NCI-H2081 (cell line): ENCODE measurements around the gene CDYL.

Experiments
- DNase-seq, 2 experiments: peaks; one replicate each; lab custom pipeline; 2025; lab: John Stamatoyannopoulos, UW

Gene CDYL

DNA sequence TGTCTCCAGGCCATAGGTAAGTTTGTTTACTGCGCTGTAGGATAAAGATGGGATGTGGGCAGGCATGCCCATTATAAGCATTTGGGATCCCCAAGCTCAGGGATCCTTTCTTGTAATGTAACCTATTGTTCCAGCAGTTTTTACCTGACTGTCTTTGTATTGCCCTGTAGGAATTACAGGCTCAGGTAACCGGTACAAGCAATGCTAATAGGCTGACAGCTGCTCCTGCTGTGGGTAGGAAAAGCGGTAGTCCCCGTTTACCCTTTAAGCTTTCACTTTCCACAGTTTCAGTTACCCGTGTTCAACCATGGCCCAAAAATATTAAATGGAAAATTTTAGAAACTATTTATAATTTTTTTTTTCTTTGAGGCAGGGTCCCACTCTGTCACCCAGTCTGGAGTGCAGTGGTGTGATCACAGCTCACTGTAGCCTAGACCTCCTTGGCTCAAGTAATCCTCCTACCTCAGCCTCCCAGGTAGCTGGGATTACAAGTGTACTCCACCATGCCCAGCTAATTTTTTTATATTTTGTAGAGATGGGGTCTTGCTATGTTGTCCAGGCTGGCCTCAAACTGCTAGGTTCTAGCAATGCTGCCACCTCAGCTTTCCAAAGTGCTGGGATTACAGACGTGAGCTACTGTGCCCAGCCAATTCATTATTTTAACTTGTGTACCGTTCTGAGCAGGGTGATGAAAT, 108.6 kb downstream of the CDYL start:
- DNase-seq, result peak in 1 of 2 experiments; percentile 15

DNA sequence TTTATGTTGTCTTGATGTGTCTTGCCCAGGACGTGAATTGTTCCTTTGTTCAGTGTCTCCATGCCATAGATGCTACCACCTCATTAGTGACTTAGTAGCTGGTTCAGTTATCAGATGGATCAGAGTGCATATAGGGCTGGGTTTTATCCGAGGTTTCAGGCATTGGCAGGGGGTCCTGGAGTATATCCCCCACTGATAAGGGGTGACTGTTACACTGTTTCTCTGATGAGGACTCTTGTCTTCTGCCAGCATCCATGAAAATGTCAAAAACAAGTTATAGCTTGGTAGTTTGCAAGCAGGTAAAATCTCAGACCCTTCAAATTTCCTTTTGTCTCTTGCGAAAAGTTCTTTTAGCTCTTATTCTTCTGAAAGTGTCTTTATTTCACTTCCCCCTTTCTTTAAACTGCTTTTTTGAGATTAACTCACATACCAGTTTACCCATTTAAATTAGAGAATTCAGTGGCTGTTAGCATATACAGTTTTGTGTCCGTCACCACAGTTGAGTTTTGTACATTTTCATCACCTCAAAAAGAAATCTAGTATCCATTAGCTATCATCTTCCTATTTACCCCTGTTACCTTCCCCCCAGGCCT, 109.2 kb downstream of the CDYL start:
- no peak for DNase-seq

DNA sequence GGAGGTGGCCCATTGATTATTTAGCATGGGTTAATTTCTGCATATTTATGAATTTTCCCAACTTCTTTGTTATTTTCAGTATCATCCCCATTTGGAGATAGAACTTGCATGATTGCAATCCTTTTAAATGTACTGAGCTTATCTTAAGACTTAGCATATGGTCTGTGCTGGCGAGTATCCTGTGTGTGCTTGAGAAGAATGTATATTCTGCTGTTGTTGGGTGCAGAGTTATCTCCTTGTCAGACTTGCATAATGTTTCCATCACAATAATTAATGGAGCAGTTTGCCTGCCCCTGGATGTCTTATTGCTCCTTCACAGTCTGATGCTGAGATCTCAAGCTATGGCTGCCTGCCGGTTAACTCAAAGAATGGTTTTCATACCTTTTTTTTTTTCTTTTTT, 112.6 kb downstream of the CDYL start:
- no peak for DNase-seq

DNA sequence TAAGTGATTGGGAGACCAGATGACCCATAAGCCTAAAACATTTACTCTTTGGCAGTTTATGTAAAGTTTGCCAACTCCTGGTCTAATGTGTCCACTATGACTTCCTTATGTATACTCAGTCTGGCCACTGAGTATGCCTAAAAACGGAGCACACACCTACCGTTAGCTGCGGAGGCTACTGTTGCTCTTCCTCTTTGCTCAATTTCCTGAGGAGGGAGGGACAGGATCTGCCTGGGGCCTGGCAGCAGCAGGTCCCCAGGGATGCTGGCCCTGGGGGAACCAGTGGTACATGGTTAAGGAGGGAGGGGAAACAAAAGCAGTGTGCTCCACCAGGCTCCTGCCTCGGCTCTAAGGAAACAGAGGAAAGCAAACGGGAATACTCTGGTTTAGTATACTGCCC, 113.5 kb downstream of the CDYL start:
- DNase-seq, result no peak

DNA sequence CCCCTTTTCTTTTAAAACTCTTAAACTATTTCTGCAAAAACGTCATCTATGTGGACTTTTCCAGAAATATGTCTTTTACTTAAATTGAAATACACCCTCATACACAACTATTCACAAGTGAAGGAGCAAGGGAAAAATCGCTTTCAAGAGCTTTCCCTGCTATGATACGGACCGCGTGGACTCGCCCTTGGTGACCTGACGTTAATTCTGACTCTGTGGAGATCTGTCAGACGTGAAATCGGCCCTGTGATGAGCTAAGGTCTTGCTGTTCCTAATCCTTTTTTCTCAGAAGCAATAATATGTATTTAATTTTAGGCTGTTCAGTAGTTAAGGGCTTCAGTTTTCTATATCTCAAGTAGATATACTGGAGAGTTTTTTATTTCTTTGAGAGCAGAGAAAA, 114.0 kb downstream of the CDYL start:
- no peak for DNase-seq

DNA sequence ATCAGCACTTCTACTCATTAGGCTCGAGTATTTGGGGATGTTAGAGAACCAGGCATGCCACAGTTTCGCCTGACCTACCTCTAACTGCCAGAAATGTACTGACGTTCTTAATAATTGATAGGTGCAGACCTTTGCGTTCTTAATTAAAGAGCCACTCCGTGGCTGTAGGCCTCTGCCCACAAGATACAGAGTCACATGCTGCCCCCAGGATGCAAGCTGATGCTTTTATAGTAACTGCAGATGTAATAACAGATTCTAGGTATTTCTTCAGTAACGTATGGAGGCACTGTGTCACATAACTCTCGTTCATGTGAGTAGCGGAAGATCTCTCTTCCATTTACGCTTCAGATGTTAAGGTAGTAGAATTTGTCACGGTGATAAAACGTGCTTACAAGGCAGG, 114.4 kb downstream of the CDYL start:
- no peak for DNase-seq

DNA sequence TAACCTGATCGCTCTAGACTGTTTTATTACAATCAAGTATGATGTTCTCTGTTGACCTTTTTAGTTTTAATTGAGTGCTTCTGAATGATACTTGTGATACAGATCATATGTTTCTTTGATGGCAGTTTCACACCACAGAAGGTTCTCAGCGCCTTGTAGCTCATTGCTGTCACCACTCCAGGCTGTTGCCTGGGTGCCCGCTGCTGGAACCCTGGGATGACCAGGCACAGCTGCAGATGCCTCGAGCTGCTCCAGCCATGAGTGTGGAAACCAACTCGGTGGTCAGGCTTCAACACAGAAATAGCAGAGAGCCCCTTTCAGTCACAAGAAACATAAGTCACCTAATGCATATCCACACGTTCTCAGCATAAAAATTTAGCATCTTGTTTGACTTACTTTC, 114.9 kb downstream of the CDYL start:
- no peak for DNase-seq

DNA sequence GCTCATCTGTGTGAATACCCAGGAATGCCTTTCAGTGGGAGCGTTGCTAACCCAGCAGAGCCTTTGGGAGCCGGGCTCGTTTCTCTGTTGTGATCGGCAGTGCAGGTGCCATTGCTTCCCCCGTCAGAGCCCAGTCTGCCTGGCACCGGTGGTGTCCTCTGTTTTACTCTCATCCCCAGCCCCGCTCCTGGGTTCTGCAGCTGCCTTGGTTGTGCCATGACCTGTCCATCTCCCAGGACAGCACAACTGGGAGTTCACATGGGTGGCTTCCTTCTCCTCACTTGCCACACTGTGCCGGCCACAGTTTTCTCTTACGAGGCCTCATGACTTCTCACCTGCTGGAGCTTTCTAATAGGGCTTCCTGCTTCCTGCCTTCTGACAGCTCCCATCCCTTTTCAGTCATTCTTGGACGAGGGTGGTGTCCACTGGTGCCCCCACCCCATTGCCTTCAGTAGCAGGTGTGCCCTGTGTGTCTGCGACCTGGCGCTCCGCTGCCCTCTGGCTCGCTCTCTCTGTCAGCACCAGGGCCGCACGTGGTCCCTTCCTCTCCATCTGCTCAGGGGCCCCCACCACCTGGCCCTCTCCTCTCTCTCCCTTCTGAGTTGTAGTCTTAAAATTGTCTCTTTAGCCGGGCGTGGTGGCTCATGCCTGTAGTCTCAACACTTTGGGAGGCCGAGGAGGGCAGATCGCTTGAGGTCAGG, 116.7 kb downstream of the CDYL start:
- no peak for DNase-seq

DNA sequence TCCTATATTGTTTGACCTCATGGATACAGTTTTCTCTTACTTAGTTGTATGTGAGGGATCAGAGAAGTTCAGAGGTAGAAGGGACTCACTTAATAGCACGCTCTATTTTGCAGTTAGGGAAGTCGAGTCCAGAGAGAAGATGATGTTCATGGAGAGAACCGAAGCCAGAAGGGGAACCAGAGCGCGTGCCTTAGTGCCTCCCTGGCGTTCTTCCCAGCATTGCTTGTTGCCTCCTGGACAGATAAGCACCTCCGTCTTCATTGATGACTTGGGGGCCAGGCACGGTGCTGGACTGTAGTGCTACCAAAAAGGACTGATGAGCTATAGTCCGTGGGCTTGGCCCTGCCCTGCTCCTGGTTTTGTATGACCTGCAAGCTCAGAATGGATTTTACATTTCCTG, 117.8 kb downstream of the CDYL start:
- no peak for DNase-seq

DNA sequence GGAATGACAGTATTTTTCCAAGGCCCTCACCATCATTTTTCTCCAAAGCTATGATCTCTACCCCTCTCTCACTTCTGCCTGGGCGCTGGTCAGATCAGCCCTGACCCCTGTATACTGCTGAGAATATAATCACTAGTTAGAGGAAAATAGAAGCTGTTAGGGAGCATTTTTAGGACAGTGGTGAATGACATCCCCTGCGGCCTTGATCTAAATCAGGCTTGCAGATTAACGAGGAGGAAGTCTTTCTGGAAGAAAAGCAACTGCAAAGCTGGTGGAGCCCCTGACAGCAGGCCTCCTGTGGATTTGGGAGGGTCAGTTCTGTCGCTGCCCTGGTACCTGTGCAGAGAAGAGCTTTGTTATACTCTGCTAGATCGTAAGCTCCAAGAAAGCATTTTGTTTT, 119.8 kb downstream of the CDYL start:
- no peak for DNase-seq

DNA sequence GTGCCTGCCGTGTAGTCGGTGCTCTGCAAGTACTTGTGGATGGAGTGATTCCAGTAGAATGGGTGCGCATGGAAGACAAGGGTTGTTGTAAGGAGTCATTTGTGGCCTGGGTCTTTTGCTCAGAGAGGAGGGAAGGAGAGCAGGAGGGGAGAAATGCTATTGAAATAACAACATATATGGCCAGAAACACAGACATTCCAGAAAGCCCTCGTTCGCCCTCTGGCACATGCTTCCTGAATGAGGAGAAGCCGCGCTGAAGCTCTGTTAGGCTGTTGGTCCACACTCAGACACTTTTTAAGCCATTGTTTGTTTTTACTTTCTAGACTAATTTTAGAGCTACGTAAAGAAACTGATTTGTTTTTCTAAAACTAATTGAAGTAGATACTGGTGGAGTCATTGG, 120.2 kb downstream of the CDYL start:
- DNase-seq, result no peak

DNA sequence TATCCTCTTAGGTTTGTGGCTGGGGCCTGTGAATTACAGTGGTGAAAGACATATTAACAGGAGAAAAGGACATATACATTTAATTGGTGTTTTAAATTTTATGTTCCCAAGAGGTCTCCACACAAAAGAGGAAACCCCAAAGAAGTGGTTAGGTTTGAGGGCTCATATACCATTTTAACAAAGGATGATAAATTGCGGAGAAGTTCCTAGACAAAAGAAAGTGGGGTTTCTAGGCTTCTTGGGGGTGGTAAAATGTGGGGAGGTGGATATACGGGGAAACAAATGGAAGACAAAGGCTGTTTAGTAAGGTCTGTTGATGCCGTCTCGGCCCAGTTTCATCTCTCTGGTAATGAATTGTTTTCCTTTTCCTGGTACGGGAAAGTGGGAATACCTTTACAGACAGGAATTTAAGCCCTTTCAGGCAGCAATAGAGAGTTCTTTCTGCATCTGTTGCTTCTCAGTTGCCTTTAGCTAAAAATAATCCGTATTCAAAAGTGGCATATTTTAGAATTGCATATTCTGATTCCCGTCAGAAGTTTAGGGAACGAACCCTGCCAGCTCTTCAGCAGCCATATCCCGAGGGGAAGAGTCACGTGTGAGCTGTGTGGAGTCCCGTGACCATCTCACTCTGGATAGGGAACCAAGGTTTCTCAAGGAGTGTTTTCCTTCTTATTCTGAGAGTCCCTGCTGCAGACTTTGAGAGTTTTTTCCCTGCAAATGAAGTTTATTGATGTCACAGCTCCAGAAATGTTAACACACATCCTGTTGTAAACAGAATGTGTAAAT, 123.2 kb downstream of the CDYL start:
- no peak for DNase-seq

DNA sequence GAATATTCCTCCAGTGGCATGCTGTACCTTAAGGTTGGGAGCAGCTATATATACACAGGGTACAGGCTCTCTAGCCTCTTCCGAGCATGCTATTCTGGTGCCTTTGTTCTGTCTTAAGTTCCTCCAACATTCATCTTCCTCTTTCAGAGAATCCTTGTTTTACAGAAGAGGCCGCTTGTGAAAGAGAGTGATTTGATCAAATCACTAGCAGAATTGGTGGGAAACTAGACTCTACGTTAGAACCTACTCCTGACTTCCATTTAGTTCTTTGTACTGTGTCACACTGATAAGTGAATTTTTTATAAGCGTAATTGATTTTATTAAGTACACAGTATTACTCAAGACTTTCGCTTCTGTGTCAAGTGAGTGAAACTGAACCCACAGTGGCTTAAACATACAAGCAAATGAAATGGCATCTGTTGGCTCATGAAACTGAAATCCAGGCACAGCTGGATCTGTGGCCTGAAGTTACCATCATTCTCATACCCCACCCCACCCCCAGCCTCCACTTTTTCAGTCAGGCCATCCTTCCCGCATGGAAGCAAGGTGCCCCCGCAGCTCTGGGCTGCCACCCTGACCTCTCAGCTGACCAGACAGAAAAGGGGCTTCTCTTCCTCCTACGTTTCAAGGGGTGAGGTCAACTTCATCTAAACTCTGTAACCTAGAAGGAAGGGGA, 125.3 kb downstream of the CDYL start:
- DNase-seq, result no peak

DNA sequence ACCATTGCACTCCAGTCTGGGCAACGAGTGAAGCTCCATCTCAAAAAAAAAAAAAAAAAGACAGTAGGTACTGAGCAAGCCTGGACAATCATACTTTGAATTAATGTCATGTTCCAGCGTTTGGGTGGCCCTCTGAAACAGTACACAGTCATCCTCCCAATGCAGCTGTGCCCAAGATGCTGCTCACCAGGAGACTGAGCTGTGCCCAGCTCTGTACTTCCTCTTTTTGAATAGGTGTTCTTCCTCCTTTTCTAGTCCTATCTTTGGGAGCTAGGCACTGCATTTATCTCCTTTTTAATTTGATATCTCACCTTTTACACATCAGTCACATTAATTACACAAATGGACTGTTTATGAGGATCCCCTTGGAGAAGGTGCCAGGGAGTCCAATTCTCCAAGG, 126.2 kb downstream of the CDYL start:
- DNase-seq, result no peak

DNA sequence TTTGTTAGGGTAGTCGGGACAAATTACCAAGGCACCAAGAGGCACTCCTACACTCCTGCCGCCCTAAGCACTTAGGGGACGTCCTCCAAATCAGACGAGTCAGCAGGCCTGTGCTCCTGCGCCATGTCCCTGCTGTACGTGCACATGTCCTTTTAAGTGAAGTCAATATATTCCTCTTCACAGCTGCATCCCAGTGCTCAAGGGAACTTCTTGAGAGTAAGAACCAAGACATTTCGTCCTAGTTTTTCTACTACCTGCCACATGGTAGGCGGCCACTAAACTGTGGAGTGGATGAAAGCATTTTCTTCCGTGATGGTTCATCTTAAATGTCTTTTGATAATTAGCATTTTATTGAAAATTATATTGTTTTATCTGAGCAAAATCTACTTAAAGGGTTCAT, 126.9 kb downstream of the CDYL start:
- DNase-seq, result no peak

DNA sequence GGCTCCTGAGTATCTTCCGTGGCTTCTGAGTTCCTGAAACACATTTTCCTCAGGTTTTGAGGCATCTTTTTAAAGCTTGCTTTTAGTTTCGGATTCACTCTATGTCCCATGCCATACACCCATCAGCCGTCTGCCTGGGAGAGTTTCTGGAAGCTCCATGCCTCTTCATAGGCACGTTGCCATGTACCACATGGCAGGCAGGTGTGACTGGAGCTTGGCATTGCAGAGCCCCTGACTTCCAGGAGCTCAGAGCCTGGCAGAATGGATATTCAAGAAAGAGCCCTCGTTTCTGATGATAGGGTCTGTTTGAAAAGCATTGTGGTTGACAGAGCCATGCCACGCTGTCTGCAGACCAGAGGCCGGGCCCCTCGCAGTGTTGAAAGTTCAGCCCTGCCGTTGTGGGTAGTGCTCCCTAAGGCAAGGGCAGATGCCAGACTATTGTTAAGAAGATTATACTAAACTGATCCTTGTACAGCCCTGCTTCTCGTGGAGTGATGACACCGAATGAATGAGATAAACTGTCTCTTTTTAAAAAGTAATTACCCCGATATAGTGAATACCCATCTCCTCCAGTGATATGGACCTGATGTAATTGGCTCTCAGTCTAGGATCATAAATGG, 127.7 kb downstream of the CDYL start:
- no peak for DNase-seq

DNA sequence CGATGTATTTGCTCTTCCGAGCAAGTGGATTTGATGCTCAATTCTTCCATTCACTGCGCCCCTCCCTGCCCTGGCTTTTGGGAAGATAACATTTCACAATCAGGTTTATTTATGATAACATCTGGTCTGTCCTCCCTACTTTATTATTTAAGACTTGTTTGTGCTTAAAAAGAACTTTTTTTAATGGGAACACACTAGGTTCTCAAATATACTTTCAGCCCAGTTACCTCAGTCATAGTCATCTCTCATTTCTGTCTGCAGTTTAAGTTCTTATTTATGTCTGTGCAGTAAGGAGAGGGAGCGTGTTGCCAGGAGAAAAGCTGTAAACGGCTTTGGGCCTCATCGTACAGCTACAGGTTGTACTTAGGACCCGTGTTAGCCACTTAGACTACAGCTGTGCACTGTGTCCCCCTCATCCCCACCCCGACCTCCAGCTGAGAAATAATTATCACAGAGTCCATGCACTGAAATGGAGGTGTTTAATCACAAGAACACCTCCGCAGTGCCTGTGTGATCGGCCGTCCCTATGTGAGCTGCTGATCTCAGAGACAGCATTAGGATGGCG, 128.3 kb downstream of the CDYL start:
- DNase-seq, result no peak

DNA sequence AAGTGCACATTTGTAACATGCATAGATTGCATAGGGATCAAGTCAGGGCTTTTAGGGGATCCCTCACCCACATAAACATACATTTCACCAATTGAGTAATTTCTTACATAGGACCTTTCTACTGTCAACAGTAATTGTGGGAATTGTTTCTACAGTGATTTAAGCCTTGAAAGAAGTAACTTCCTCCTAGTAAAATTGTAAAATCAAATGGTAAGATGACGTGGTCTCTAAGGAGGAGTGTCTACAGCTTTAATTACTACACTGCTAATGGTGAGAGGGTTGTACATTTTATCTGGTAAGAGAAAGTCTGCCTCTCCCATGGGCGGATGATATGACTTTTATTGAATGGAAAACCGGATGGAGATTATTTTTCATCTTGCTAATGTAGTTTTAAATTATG, 129.6 kb downstream of the CDYL start:
- no peak for DNase-seq

DNA sequence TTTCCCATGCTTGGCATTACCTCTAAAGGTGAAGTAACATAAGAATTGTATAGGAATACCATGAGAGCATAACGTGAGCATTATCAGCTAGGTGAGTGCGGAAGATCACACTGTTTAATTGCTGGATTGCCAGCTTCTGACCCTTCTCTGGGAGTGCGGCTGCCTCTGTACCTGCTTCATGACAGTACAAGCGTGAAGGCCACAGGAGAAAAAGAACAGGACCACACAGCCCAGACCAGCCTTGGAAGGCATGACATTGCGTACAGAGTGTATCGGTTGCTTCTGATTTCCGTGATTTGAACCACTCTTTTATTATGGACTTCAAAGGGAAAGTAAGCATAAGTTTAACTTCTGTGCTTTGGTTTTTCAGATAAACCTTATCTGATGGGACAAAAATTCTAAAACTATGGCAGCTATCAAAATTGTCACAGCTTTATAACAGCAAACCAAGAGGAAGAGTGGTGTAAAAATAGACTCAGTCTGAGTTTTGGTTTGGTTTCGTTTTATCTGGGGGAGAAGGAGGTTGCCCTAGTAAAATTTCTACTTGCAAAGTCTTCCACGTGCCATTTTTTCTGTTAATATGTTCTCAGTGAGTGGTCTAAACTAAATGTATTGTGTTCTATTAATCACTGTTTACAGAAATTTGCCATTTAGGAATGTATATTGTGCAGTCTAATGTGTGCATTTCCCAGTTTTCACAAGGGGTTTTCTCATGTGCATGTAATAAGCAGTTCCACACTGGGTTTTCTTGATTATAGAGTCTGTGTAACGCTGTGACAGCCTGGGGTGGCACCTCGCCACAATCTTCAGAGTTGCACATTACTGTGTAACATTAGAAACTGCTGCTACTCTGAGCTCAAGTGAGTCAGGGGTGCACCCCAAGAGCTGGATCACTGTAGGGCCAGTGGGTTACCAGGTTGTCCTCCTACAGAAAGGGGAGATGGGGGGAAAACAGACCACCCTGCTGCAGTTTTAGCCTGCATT, 130.4 kb downstream of the CDYL start:
- no peak for DNase-seq

DNA sequence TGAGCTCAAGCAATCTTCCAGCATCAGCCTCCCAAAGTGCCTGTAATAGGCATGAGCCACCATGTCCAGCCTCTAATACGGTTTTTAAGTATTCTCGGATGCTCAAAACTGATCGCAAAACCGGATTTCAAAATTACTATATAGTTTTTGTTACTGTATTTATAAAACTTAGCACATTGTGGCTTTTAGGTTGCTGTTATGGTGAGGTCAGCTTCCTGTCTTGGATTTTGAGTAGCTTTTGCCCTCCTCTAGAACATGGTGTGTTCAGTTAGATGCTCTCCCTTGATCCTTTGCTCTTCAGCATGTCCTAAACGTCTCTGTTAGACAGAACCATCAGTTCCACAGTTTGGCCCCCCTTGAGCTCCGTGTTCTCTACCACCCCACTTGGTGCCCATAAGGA, 131.4 kb downstream of the CDYL start:
- DNase-seq, result no peak
